Measurements from ENCODE around the gene B3GNT7.

Gene B3GNT7

GRCh38 chr2:231384970-231385369, 10.5 kb upstream of the B3GNT7 start:
- Mint-ChIP-seq H3K27me3 (ENCODE audit: low read depth, poor library complexity) (peaks cover 14% of the 10 kb centered on the region), H3K4me3 (no peak overlapping the region), H3K4me1 (peaks cover 18% of the 10 kb centered on the region), H3K9me3 (peaks cover 22% of the 10 kb centered on the region), H3K36me3 (ENCODE audit: low read depth) (peaks cover 20% of the 10 kb centered on the region), H3K27ac (no peak overlapping the region)
- TF ChIP-seq, protein P1, sequence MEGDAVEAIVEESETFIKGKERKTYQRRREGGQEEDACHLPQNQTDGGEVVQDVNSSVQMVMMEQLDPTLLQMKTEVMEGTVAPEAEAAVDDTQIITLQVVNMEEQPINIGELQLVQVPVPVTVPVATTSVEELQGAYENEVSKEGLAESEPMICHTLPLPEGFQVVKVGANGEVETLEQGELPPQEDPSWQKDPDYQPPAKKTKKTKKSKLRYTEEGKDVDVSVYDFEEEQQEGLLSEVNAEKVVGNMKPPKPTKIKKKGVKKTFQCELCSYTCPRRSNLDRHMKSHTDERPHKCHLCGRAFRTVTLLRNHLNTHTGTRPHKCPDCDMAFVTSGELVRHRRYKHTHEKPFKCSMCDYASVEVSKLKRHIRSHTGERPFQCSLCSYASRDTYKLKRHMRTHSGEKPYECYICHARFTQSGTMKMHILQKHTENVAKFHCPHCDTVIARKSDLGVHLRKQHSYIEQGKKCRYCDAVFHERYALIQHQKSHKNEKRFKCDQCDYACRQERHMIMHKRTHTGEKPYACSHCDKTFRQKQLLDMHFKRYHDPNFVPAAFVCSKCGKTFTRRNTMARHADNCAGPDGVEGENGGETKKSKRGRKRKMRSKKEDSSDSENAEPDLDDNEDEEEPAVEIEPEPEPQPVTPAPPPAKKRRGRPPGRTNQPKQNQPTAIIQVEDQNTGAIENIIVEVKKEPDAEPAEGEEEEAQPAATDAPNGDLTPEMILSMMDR (IDR thresholded peaks at IDR 0.05): no peak
- no peak for DNase-seq

GRCh38 chr2:231385429-231385828, 10.1 kb upstream of the B3GNT7 start:
- peaks cover 20% of the 10 kb centered on the region for H3K36me3 Mint-ChIP-seq (ENCODE audit: low read depth)
- no peak overlapping the region for H3K4me3 Mint-ChIP-seq
- DNase-seq: no peak
- TF ChIP-seq, protein P1 (IDR thresholded peaks at IDR 0.05): no peak
- peaks cover 14% of the 10 kb centered on the region for H3K27me3 Mint-ChIP-seq (ENCODE audit: low read depth, poor library complexity)
- peaks cover 22% of the 10 kb centered on the region for H3K9me3 Mint-ChIP-seq
- no peak overlapping the region for H3K27ac Mint-ChIP-seq
- peaks cover 22% of the 10 kb centered on the region for H3K4me1 Mint-ChIP-seq

DNA sequence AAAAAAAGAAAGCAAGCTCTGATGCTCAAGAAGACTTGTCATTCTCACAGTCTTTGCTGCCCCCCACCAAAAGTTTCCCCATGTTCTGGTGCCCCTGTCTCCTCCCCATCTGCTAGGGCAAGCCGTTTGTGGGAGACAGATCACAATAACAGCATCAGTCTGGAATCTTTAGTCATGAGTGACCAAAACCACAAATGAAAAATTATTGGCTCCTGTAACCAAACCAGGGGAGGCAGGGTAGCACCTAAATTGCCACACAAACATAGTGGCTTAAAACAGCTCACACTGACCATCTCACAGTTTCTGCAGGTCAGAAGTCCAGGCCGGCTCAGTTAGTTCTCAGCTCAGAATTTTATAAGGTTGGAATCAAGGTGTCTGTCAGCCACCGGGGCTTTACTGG, 9.1 kb upstream of the B3GNT7 start:
- TF ChIP-seq, protein P1 (IDR thresholded peaks at IDR 0.05): no peak
- Mint-ChIP-seq H3K27me3 (ENCODE audit: low read depth, poor library complexity) (peaks cover 16% of the 10 kb centered on the region), H3K9me3 (peaks cover 22% of the 10 kb centered on the region), H3K36me3 (ENCODE audit: low read depth) (peaks cover 20% of the 10 kb centered on the region), H3K4me1 (peaks cover 29% of the 10 kb centered on the region), H3K4me3 (no peak overlapping the region), H3K27ac (no peak overlapping the region)
- no peak for DNase-seq

GRCh38 chr2:231387904-231388724, 7.4 kb upstream of the B3GNT7 start:
- no peak for DNase-seq
- H3K27ac Mint-ChIP-seq: peak overlapping the region; percentile 39
- TF ChIP-seq, protein P1 (IDR thresholded peaks at IDR 0.05): no peak

DNA sequence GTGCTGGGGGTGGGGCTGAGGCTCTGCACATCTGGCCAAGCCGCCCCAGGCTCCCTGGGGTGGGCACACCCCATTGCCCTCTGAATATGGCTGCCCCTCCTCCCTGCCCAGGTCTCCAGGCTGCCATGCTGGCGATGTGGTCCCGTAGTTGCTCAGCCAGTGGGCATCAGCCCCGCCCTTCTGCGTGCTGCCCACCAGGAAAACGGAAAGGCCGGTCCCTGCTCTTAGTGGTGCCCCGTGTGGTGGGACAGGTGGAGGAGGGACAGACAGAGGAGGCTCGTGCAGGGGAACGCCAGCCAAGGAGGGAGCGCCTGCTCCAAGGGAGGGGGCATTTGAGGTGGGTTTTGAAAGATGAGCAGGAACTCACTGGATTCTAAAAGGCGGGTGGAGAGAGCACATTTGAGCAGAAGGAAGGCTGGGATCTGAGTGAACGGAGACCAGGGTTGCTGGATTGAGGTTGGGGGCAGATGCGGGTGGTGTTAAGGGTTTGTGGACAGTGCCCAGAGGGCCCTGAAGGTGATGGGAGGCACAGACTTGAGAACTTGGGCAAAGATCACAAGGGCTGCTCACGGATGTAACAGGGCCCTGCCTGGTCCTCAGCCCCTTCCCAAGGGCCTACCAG, 6.7 kb upstream of the B3GNT7 start:
- TF ChIP-seq, protein P1 (IDR thresholded peaks at IDR 0.05): no peak
- no peak overlapping the region for H3K4me3 Mint-ChIP-seq
- H3K9me3 Mint-ChIP-seq: peaks cover 19% of the 10 kb centered on the region
- H3K27me3 Mint-ChIP-seq (ENCODE audit: low read depth, poor library complexity): peaks cover 26% of the 10 kb centered on the region
- no peak for DNase-seq
- peaks cover 20% of the 10 kb centered on the region for H3K36me3 Mint-ChIP-seq (ENCODE audit: low read depth)
- no peak overlapping the region for H3K27ac Mint-ChIP-seq
- peaks cover 46% of the 10 kb centered on the region for H3K4me1 Mint-ChIP-seq

More at GRCh38 chr2:231387904-231388724, 7.4 kb upstream of the B3GNT7 start:
- H3K4me3 Mint-ChIP-seq: no peak overlapping the region
- peaks cover 45% of the 10 kb centered on the region for H3K4me1 Mint-ChIP-seq
- peaks cover 22% of the 10 kb centered on the region for H3K9me3 Mint-ChIP-seq
- peaks cover 20% of the 10 kb centered on the region for H3K36me3 Mint-ChIP-seq (ENCODE audit: low read depth)
- peaks cover 20% of the 10 kb centered on the region for H3K27me3 Mint-ChIP-seq (ENCODE audit: low read depth, poor library complexity)

All from nephron progenitor cell (in vitro differentiated cells).